ENCODE results near the gene EFNA1.

GRCh38 chr1:155181371-155182051 lies 53.8 kb downstream of the EFNA1 start:
- TF ChIP-seq CTCF (IDR thresholded peaks at IDR 0.05) (no peak), FOSL2 (IDR thresholded peaks at IDR 0.05; ENCODE audit: borderline replicate concordance, low read depth) (no peak), SMC3 (IDR thresholded peaks at IDR 0.05; ENCODE audit: low read depth, low read length) (no peak), EP300 (IDR thresholded peaks at IDR 0.05; ENCODE audit: borderline replicate concordance in 1 of 2, low read depth in 1 of 2, low read length in 1 of 2) (no peak), POLR2AphosphoS5 (IDR thresholded peaks at IDR 0.05; ENCODE audit: low read depth, low read length) (no peak), REST (IDR thresholded peaks at IDR 0.05; ENCODE audit: low read depth, low read length) (no peak), SIN3A (IDR thresholded peaks at IDR 0.05; ENCODE audit: borderline replicate concordance, low read depth, low read length) (no peak), USF1 (IDR thresholded peaks at IDR 0.05; ENCODE audit: borderline replicate concordance, low read depth) (no peak), JUND (IDR thresholded peaks at IDR 0.05) (no peak), ZBTB33 (IDR thresholded peaks at IDR 0.05; ENCODE audit: borderline replicate concordance, low read depth) (no peak), RFX5 (IDR thresholded peaks at IDR 0.05; ENCODE audit: low read length) (no peak)

Measured in SK-N-SH (cell line).